ENCODE measurements around the gene FOXI2. TPM values are rescaled to one million over a fixed set of nuclear protein-coding genes. Genes with fewer than 3 reads are reported as not detected.

Gene FOXI2
- total RNA-seq, 2 experiments from 2014 or later, result not detected

- Histone ChIP-seq H3K9me3 (ENCODE audit: control insufficient read depth in 1 of 2, insufficient read depth in 1 of 2, low read length in 2 of 2) (no peaks in the 10 kb centered on the region), H3K27me3 (ENCODE audit: control insufficient read depth in 1 of 2, insufficient read depth in 2 of 2, low read length in 2 of 2) (peaks cover 2 to 4% of the 10 kb centered on the region in 2 experiments), H3K4me1 (ENCODE audit: insufficient read depth, low read length) (no peaks in the 10 kb centered on the region), H3K36me3 (ENCODE audit: insufficient read depth, low read length) (no peaks in the 10 kb centered on the region), H3K27ac (ENCODE audit: low read depth in 1 of 2, low read length in 2 of 2) (no peak overlapping the region), H3K4me3 (ENCODE audit: low read length) (no peak overlapping the region)
- ATAC-seq (ENCODE audit: poor library complexity), result no peak
- peak in 2 of 14 experiments; percentile 19 to 24 for DNase-seq
- intact Hi-C loops (cut with DNase I, micrococcal nuclease), result loop anchor here (2.0 to 10.0 kb wide), 5 partner anchors 99 to 435 kb away; no protein-coding TSS in a partner anchor
- ChIA-PET POLR2A (no interaction called here), CTCF (no interaction called here)
- H3K4me1 Mint-ChIP-seq (ENCODE audit: low read depth), result no peaks in the 10 kb centered on the region
- no peaks in the 10 kb centered on the region for H3K36me3 Mint-ChIP-seq (ENCODE audit: low read depth)
- H3K9me3 Mint-ChIP-seq, result no peaks in the 10 kb centered on the region
- peaks cover 7% of the 10 kb centered on the region for H3K27me3 Mint-ChIP-seq
- H3K27ac Mint-ChIP-seq, result no peak overlapping the region
- H3K4me3 Mint-ChIP-seq, result no peak overlapping the region
- TF ChIP-seq, protein P1, sequence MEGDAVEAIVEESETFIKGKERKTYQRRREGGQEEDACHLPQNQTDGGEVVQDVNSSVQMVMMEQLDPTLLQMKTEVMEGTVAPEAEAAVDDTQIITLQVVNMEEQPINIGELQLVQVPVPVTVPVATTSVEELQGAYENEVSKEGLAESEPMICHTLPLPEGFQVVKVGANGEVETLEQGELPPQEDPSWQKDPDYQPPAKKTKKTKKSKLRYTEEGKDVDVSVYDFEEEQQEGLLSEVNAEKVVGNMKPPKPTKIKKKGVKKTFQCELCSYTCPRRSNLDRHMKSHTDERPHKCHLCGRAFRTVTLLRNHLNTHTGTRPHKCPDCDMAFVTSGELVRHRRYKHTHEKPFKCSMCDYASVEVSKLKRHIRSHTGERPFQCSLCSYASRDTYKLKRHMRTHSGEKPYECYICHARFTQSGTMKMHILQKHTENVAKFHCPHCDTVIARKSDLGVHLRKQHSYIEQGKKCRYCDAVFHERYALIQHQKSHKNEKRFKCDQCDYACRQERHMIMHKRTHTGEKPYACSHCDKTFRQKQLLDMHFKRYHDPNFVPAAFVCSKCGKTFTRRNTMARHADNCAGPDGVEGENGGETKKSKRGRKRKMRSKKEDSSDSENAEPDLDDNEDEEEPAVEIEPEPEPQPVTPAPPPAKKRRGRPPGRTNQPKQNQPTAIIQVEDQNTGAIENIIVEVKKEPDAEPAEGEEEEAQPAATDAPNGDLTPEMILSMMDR (IDR thresholded peaks at IDR 0.05), result peak; percentile 34
Measured at GRCh38 chr10:127715782-127716378, 21.1 kb upstream of the FOXI2 start.

GRCh38 chr10:127720142-127720541, 16.8 kb upstream of the FOXI2 start:
- Mint-ChIP-seq H3K4me1 (ENCODE audit: low read depth) (no peaks in the 10 kb centered on the region), H3K27me3 (peaks cover 20% of the 10 kb centered on the region), H3K9me3 (no peaks in the 10 kb centered on the region), H3K27ac (no peak overlapping the region), H3K4me3 (no peak overlapping the region), H3K36me3 (ENCODE audit: low read depth) (no peaks in the 10 kb centered on the region)
- H3K27ac ChIP-seq (ENCODE audit: low read depth in 1 of 2, low read length in 2 of 2), result no peak overlapping the region
- no peak for ATAC-seq (ENCODE audit: poor library complexity)
- no peak for DNase-seq
- ChIA-PET CTCF (no interaction called here), POLR2A (no interaction called here)
- H3K4me1 ChIP-seq (ENCODE audit: insufficient read depth, low read length), result no peaks in the 10 kb centered on the region
- intact Hi-C loops (cut with DNase I, micrococcal nuclease), result no loop called here
- no peaks in the 10 kb centered on the region for H3K36me3 ChIP-seq (ENCODE audit: insufficient read depth, low read length)
- no peak overlapping the region for H3K4me3 ChIP-seq (ENCODE audit: low read length)
- no peaks in the 10 kb centered on the region for H3K9me3 ChIP-seq (ENCODE audit: control insufficient read depth in 1 of 2, insufficient read depth in 1 of 2, low read length in 2 of 2)
- TF ChIP-seq, protein P1 (IDR thresholded peaks at IDR 0.05), result no peak
- H3K27me3 ChIP-seq (ENCODE audit: control insufficient read depth in 1 of 2, insufficient read depth in 2 of 2, low read length in 2 of 2), result peaks cover under 1 to 4% of the 10 kb centered on the region in 2 experiments

DNA sequence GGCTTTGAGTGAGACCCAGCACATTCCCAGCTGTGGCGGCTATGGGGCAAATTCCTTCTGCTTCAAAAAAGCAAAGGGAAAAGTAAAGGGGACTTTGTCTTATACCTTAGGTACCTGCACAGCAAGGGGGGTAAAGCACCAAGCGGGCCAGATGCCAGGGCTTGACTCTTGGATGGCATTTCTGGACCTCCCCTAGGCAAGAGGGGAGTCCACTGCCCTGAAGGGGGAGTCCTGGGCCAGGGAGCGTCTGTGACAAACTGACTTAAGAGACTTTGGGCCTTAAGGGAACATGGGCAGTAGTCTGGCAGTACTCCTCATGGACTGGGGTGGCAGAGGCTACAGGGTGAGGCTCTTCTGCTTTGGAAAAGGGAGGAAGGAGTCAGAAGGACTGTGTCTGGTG, 16.1 kb upstream of the FOXI2 start:
- Mint-ChIP-seq H3K4me1 (ENCODE audit: low read depth) (no peaks in the 10 kb centered on the region), H3K27ac (no peak overlapping the region), H3K9me3 (no peaks in the 10 kb centered on the region), H3K4me3 (no peak overlapping the region), H3K27me3 (peaks cover 20% of the 10 kb centered on the region), H3K36me3 (ENCODE audit: low read depth) (no peaks in the 10 kb centered on the region)
- H3K9me3 ChIP-seq (ENCODE audit: control insufficient read depth in 1 of 2, insufficient read depth in 1 of 2, low read length in 2 of 2), result no peaks in the 10 kb centered on the region
- H3K36me3 ChIP-seq (ENCODE audit: insufficient read depth, low read length), result no peaks in the 10 kb centered on the region
- DNase-seq, result no peak
- ChIA-PET POLR2A (no interaction called here), CTCF (no interaction called here)
- peaks cover 0 to 4% of the 10 kb centered on the region in 2 experiments for H3K27me3 ChIP-seq (ENCODE audit: control insufficient read depth in 1 of 2, insufficient read depth in 2 of 2, low read length in 2 of 2)
- TF ChIP-seq, protein P1 (IDR thresholded peaks at IDR 0.05), result no peak
- ATAC-seq (ENCODE audit: poor library complexity), result no peak
- H3K4me1 ChIP-seq (ENCODE audit: insufficient read depth, low read length), result no peaks in the 10 kb centered on the region
- H3K27ac ChIP-seq (ENCODE audit: low read depth in 1 of 2, low read length in 2 of 2), result no peak overlapping the region
- intact Hi-C loops (cut with DNase I, micrococcal nuclease), result no loop called here
- H3K4me3 ChIP-seq (ENCODE audit: low read length), result no peak overlapping the region
